ENCODE data around the gene GREM2.

DNA sequence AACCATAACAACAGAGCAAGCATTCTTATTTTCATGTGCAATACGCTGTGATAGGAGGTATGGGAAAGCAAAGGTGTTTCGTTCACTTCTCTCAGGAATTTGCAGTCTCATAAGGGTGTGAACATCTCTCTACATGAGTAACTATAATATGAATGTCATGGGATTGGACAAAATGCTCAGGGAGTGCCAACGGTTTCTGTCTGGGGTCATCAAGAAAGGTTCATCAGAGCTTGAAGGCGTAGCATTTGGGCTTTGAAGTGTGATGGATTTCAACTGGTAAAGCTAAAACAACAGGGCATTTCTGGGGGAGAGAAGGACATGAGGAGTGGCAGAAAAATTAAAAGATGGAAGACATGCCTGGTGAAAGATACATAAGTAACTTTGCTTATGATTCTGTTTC is 32.4 kb downstream of the GREM2 start:
- TF ChIP-seq, protein P1, sequence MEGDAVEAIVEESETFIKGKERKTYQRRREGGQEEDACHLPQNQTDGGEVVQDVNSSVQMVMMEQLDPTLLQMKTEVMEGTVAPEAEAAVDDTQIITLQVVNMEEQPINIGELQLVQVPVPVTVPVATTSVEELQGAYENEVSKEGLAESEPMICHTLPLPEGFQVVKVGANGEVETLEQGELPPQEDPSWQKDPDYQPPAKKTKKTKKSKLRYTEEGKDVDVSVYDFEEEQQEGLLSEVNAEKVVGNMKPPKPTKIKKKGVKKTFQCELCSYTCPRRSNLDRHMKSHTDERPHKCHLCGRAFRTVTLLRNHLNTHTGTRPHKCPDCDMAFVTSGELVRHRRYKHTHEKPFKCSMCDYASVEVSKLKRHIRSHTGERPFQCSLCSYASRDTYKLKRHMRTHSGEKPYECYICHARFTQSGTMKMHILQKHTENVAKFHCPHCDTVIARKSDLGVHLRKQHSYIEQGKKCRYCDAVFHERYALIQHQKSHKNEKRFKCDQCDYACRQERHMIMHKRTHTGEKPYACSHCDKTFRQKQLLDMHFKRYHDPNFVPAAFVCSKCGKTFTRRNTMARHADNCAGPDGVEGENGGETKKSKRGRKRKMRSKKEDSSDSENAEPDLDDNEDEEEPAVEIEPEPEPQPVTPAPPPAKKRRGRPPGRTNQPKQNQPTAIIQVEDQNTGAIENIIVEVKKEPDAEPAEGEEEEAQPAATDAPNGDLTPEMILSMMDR (IDR thresholded peaks at IDR 0.05 in 8 of 11, conservative IDR thresholded peaks at IDR 0.05 in 3 of 11): no peak
- TF ChIP-seq POLR2A (IDR thresholded peaks at IDR 0.05): no peak
- no peak for TF ChIP-seq POLR2AphosphoS5 (IDR thresholded peaks at IDR 0.05)
